Chondrocyte (in vitro differentiated cells): ENCODE data around the gene PIEZO2. TPM values are rescaled to one million over a fixed set of nuclear protein-coding genes. Genes with fewer than 3 reads are reported as not detected.

ENCODE experiments used
- DNase-seq: peaks from one replicate; pipeline ENCODE4 v3.0.0; 2021; ENCODE audit warnings: mixed read lengths, low spot score
- H3K27ac Mint-ChIP-seq: one replicate; pipeline ENCODE4 v1.8.0; 2021; ENCODE audit warnings: mild to moderate bottlenecking, moderate library complexity, mixed read lengths; ENCODE audit not compliant: unreplicated experiment
- H3K27me3 Mint-ChIP-seq: 2 replicates; pipeline ENCODE4 v1.8.0; 2021; ENCODE audit warnings: low read depth, mixed read lengths
- H3K36me3 Mint-ChIP-seq: 2 replicates; pipeline ENCODE4 v1.8.0; 2021; ENCODE audit warnings: low read depth, mixed read lengths
- H3K4me1 Mint-ChIP-seq: 2 replicates; pipeline ENCODE4 v1.8.0; 2021; ENCODE audit warnings: low read depth, mild to moderate bottlenecking, mixed read lengths
- H3K4me3 Mint-ChIP-seq: one replicate; pipeline ENCODE4 v1.8.0; 2021; ENCODE audit warnings: mild to moderate bottlenecking, moderate library complexity, mixed read lengths; ENCODE audit not compliant: unreplicated experiment
- H3K9me3 Mint-ChIP-seq: 2 replicates; pipeline ENCODE4 v1.8.0; 2021; ENCODE audit warnings: low read depth, mixed read lengths
- CTCF ChIP-seq: fragments of 200-600 bp; sonication (generic); IDR thresholded peaks from 2 replicates; pipeline ENCODE4 v1.5.0; 2021; ENCODE audit warnings: antibody characterized with exemption, mild to moderate bottlenecking, moderate library complexity
- total RNA-seq: library from RNA; stranded (reverse); gene quantifications from 3 replicates; pipeline ENCODE4 v1.2.1, GENCODE V29; 2021

PIEZO2 gene
- total RNA-seq, 1 donor from 2014 or later: 142 TPM

DNA sequence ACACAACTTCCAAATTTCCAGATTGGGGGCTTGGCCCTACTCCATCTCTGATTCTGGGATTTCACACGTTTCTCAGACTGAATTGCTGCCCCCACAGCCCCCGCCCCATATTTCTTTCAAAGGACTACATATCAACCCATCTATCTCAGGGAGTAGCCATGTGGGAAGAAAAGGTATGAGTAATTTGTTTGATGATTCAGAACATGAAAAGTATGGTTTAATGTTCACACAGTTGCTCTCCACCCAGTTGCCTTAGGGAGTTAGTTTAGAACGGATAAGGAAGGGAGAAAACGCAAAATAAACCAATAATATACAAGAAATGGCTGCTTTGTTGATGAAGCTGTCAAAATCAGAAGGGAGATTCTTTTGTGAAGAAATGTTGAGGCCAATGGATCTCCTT, 145.1 kb downstream of the PIEZO2 start:
- TF ChIP-seq CTCF: no peak
- no peaks in the 10 kb centered on the region for H3K27me3 Mint-ChIP-seq
- DNase-seq: no peak
- peak overlapping the region; percentile 91 for H3K27ac Mint-ChIP-seq
- H3K36me3 Mint-ChIP-seq: peaks cover 7% of the 10 kb centered on the region
- H3K4me1 Mint-ChIP-seq: peaks cover 60% of the 10 kb centered on the region
- H3K4me3 Mint-ChIP-seq: no peak overlapping the region
- peaks cover 12% of the 10 kb centered on the region for H3K9me3 Mint-ChIP-seq

GRCh38 chr18:11002796-11003195, 146.6 kb downstream of the PIEZO2 start:
- no peak for TF ChIP-seq CTCF
- Mint-ChIP-seq H3K4me1 (peaks cover 52% of the 10 kb centered on the region), H3K4me3 (no peak overlapping the region), H3K27me3 (no peaks in the 10 kb centered on the region), H3K27ac (no peak overlapping the region), H3K36me3 (peaks cover 11% of the 10 kb centered on the region), H3K9me3 (peaks cover 15% of the 10 kb centered on the region)
- DNase-seq: no peak

- no peak for TF ChIP-seq CTCF
- no peak overlapping the region for H3K4me3 Mint-ChIP-seq
- H3K27ac Mint-ChIP-seq: no peak overlapping the region
- no peaks in the 10 kb centered on the region for H3K27me3 Mint-ChIP-seq
- H3K36me3 Mint-ChIP-seq: peaks cover 13% of the 10 kb centered on the region
- H3K4me1 Mint-ChIP-seq: peaks cover 47% of the 10 kb centered on the region
- H3K9me3 Mint-ChIP-seq: peaks cover 16% of the 10 kb centered on the region
- DNase-seq: no peak
Measured at GRCh38 chr18:11002277-11002676, 147.1 kb downstream of the PIEZO2 start.

- Mint-ChIP-seq H3K27ac (no peak overlapping the region), H3K27me3 (no peaks in the 10 kb centered on the region), H3K4me1 (peaks cover 35% of the 10 kb centered on the region), H3K36me3 (peaks cover 17% of the 10 kb centered on the region), H3K4me3 (no peak overlapping the region), H3K9me3 (peaks cover 26% of the 10 kb centered on the region)
- no peak for TF ChIP-seq CTCF
- no peak for DNase-seq
Measured at GRCh38 chr18:11000071-11000470, 149.3 kb downstream of the PIEZO2 start.

DNA sequence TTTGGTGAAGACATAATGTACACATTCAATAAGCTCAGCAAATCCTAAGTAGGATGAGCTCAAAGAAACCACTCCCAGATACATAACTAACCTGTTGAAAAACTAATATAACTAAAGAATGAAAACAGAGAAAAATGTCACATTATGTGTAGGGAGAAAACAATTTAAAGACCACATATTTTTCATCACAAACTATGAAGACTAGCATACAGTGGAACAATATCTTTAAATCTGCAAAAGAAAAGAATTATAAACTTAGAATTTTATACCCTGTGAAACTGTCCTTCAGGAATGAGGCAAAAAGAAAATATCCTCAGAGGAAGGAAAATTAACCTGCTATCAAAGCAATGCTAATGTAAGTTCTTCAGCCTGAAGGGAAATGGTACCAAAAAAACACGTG, 151.5 kb downstream of the PIEZO2 start:
- no peak for TF ChIP-seq CTCF
- no peak for DNase-seq
- peaks cover 27% of the 10 kb centered on the region for H3K9me3 Mint-ChIP-seq
- no peak overlapping the region for H3K4me3 Mint-ChIP-seq
- H3K4me1 Mint-ChIP-seq: peaks cover 13% of the 10 kb centered on the region
- peaks cover 13% of the 10 kb centered on the region for H3K36me3 Mint-ChIP-seq
- H3K27me3 Mint-ChIP-seq: no peaks in the 10 kb centered on the region
- H3K27ac Mint-ChIP-seq: no peak overlapping the region
